ENCODE measurements around the gene RGP1.

RGP1 gene

DNA sequence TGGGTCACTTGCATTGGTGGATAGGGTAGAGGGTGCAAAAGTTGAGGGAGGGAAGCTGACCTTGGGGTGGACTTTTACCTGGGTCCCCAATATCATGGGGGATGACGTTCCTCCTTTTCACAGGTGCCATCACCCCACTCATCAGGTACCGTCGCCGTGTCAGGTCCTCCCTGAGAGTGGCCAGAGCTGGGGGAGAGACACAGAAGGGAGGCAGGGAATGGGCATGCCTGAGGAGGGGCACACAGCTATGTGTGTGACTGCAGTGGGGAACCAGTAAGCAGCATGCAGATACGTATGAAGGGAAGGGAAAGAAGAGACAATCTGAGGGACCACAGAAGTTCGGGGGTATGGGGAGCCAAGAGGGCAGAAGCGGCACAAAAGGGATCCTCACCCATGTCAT lies 10.2 kb upstream of the RGP1 start:
- peak overlapping the region; percentile 63 for H3K27ac ChIP-seq
- TF ChIP-seq CTCF (conservative IDR thresholded peaks at IDR 0.05; ENCODE audit: low read depth) = no peak
- no peak for DNase-seq (ENCODE audit: low spot score)
- ChIA-PET CTCF (interaction anchor here (1.1 kb wide), 1 partner anchor 22 kb away, joined by 3 read pairs; no protein-coding TSS in a partner anchor), POLR2A (ENCODE audit: low non-redundant PET) (no interaction called here)

- ChIA-PET CTCF (no interaction called here), POLR2A (ENCODE audit: low non-redundant PET) (no interaction called here)
- H3K27ac ChIP-seq = peak overlapping the region; percentile 63
- no peak for TF ChIP-seq CTCF (conservative IDR thresholded peaks at IDR 0.05; ENCODE audit: low read depth)
- DNase-seq (ENCODE audit: low spot score) = no peak
Measured at GRCh38 chr9:35740243-35740642, 8.8 kb upstream of the RGP1 start.

DNA sequence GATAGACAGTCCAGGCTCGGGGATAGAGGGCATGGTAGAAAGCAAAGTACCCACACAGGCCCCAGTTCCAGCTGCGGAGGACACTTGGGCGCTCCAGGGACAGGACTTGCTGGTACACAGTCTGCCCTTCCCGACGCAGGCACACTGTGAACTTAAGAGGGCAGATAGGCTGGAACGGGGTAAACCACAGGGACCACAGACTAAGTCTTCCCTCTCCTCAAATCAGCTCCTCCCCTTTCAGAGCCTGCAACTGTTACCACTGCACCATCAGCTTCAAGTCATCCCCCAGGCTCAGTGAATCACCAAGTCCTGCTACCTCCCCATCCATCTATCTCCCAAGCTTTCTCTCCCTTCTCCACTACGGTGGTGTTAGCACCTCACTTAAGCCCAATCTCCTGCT lies 7.3 kb upstream of the RGP1 start:
- peak overlapping the region; percentile 5; the same call in 1 of the 2 replicates for H3K27ac ChIP-seq
- DNase-seq (ENCODE audit: low spot score) = no peak
- ChIA-PET CTCF (interaction anchor here (1.8 kb wide), 1 partner anchor 15 kb away, joined by 6 read pairs; no protein-coding TSS in a partner anchor), POLR2A (ENCODE audit: low non-redundant PET) (no interaction called here)
- TF ChIP-seq CTCF (conservative IDR thresholded peaks at IDR 0.05; ENCODE audit: low read depth) = no peak

DNA sequence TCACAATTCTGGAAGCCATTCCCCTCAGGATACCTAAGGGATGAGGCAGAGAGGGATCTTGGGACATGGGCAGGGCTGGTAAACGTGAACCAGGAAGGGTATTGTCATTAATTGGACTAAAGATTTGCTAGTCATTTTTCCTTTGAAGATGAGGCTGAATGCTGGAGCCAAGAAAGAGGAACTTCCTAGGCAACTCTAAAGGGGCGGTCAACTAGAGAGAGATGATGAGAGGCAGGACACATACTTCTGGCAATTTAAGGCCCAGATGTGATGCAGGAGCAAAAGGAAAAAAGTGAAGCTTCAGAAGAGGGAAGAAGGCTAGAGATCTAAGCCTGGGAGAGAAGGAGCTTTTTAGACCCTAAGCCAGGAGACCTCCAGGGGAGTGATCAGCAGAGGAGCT lies 5.6 kb upstream of the RGP1 start:
- POLR2A ChIA-PET (ENCODE audit: low non-redundant PET) = no interaction called here
- DNase-seq (ENCODE audit: low spot score) = no peak
- no peak overlapping the region for H3K27ac ChIP-seq
- TF ChIP-seq CTCF (conservative IDR thresholded peaks at IDR 0.05; ENCODE audit: low read depth) = no peak
- CTCF ChIA-PET = interaction anchor here (0.5 to 1.4 kb wide), 3 partner anchors 8 to 14 kb away, joined by 3 to 6 read pairs (median 4); no protein-coding TSS in a partner anchor

GRCh38 chr9:35743880-35744518 lies 5.1 kb upstream of the RGP1 start:
- TF ChIP-seq CTCF (conservative IDR thresholded peaks at IDR 0.05; ENCODE audit: low read depth) = no peak
- no peak for DNase-seq (ENCODE audit: low spot score)
- no peak overlapping the region for H3K27ac ChIP-seq
- ChIA-PET CTCF (interaction anchor here (0.5 to 1.6 kb wide), 6 partner anchors 8 to 821 kb away, joined by 3 to 7 read pairs (median 4); no protein-coding TSS in a partner anchor), POLR2A (ENCODE audit: low non-redundant PET) (no interaction called here)

GRCh38 chr9:35745569-35745968 lies 3.5 kb upstream of the RGP1 start:
- no peak for TF ChIP-seq CTCF (conservative IDR thresholded peaks at IDR 0.05; ENCODE audit: low read depth)
- ChIA-PET POLR2A (ENCODE audit: low non-redundant PET) (no interaction called here), CTCF (interaction anchor here (0.6 to 1.6 kb wide), 3 partner anchors 9 to 294 kb away, joined by 3 to 7 read pairs (median 5); no protein-coding TSS in a partner anchor)
- no peak overlapping the region for H3K27ac ChIP-seq
- DNase-seq (ENCODE audit: low spot score) = no peak

Measured in RWPE1 (cell line).